GM18502 (cell line): Measurements from ENCODE around the gene SLC19A1.
"Not testable (repeated sequence)": the region's sequence is repeated elsewhere in the genome, so short reads cannot be mapped to it uniquely, and the experiment has no call there.

Source experiments
- ATAC-seq: cut with Tn5 transposase; IDR thresholded peaks from one replicate; pipeline ENCODE4 v1.9.1; 2021; ENCODE audit warnings: mild to moderate bottlenecking; ENCODE audit not compliant: unreplicated experiment, poor library complexity

Gene SLC19A1

DNA sequence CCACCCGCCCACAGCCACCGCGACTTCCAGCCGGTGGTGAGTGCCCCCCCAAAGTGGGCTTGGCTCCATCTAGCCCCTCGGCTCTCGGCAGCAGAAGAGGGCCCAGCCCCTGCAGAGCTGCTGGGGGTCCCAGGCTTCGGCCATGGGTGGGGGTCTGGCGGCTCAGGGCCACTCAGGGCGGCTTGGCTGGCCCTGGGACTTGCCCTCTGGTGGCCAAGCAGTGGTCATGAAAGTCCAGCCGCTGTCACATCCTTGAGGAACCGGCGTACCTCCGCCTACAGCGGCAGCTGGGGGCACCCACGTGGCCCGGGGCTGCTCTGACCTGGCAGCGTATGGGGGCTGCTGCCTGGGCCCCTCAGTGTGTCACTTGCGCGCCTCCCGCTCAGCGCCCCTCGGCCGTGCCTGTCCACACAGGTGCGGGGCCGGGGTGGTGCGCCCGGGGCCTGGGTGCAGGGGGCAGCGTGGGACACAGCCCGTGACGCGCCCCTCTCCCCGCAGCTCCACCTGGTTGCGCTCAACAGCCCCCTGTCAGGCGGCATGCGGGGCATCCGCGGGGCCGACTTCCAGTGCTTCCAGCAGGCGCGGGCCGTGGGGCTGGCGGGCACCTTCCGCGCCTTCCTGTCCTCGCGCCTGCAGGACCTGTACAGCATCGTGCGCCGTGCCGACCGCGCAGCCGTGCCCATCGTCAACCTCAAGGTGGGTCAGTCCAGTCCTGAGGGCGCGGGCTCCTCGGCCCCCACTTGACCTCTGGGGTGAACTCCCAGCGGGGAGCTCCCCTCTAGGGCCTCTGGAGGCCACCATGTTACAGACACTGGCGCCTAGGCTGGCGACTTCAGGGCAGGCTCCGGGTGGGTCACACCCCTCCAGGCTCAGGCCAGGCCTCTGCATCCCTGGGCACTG, 32.4 kb downstream of the SLC19A1 start:
- no peak for ATAC-seq

DNA sequence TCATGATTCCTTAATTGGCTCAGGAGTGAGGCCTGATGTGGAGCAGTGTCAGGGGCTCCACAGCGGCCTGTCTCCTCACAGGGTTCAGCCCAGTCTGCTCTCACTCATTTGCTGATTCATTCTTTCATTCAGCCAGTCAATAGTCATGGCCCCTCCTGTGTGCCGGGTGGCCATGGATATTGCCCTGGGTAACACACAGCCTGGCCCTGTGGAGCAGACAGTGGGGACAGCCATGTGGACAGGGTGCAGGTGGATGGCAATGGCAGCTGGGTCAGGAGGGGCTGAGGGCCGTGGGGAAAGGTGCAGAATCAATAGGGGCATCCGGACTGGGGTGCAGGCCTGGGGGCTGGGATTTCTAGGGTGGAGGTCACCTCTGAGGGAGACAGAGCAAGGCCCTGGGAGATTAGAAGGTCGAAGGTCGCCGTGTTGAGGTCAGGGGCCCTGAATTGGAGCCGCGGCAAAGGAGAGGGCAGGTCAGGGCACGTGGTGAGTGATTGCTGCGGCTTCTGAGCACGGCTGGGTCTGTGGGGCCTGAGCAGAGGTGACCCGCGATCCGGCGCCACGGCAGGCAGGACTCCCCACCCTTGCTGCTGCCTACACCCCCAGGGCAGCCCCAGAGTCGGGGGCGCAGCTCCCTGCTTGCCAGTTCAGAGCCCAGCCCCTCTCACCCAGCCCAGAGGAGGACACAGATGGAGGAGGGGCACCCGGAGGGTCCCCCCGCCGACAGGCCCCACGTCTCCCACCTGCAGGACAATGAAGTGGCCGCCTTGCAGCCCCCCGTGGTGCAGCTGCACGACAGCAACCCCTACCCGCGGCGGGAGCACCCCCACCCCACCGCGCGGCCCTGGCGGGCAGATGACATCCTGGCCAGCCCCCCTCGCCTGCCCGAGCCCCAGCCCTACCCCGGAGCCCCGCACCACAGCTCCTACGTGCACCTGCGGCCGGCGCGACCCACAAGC, 33.4 kb downstream of the SLC19A1 start:
- no peak for ATAC-seq

DNA sequence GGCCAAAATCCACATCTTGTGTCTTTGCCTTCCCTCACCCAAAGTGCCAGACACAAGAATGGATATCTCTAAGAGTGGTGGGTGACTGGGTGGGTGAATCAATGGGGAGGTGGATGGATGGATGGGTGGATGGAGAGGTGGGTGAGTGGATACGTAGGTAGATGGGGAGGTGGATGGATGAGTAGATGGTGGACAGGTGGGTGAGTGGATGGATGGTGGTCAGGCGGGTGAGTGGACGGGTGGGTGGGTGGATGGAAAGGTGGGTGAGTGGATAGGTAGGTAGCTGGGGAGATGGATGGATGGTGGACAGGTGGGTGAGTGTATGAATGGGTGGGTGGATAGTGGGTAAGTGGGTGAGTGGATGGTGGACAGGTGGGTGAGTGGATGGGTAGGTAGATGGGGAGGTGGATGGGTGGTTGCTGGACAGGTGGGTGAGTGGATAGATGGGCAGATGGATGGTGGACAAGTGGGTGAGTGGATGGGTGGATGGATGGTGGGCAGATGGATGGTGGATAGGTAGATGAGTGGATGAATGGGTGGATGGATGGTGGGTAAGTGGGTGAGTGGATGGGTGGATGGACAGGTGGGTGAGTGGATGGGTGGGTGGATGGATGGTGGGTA, 34.2 kb downstream of the SLC19A1 start:
- ATAC-seq: no peak

DNA sequence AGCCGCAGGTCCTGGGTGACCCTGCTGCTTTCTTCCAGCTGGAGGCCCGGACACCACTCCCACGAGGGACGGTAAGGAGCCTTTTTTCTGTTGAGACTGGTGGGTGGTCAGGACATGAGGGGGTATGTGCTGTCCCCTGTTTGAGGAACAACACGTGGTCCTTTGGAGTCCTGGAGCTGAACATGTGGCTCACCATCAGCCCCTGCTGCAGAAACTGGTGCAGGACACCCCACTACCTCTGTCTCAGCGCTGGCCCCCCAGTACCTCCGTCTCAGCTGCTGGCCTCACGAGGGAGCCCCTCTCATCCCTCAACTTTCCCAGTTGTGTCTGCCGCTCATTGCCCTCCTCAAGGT, 34.7 kb downstream of the SLC19A1 start:
- no peak for ATAC-seq

DNA sequence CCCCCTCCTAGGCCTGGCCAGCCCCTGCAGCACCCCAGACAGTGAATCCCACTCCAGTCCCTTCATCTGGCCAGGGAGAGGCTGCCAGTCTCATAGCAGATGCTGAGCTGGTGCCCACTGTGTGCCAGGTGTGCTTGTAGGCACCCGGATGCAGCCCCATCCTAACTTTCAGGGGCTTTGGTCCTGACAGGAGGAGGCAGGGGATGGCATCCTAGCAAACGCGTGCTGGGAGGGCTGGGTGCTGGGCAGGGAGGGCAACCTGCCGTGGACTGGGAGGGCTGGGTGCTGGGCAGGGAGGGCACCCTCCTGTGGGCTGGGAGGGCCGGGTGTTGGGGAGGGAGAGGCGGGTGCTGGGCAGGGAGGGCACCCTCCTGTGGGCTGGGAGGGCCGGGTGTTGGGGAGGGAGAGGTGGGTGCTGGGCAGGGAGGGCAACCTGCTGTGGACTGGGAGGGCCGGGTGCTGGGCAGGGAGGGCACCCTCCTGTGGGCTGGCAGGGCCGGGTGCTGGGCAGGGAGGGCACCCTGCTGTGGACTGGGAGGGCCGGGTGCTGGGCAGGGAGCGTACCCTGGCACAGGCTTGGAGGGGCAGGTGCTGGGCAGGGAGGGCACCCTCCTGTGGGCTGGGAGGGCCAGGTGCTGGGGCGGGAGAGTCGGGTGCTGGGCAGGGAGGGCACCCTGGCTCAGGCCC, 35.3 kb downstream of the SLC19A1 start:
- ATAC-seq: no peak

DNA sequence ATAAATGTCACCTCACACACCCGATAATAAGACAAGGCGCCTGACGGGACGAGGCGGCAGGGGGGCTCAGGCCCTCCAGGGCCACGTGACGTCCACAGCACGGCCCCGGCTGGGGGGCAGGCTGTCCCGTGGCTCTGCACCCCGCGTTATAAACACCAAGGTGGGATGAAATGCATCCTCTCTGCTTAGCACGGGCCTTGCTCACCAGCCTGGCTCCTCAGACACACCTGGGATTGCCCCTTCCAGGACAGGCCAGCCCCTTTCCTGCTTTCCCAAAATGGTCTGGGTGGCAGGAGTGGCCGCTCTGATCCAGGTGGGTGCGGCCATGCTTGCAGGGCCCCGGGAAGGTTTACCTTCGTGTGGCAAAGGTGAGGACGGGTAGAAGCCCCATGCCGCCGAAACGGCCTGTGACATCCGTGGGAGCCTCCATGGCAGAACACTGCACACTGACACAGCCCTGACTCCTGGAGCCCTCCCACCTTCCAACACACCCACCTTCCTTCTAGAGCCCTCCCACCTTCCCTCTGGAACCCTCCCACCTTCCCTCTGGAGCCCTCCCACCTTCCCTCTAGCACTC, 35.9 kb downstream of the SLC19A1 start:
- no peak for ATAC-seq

DNA sequence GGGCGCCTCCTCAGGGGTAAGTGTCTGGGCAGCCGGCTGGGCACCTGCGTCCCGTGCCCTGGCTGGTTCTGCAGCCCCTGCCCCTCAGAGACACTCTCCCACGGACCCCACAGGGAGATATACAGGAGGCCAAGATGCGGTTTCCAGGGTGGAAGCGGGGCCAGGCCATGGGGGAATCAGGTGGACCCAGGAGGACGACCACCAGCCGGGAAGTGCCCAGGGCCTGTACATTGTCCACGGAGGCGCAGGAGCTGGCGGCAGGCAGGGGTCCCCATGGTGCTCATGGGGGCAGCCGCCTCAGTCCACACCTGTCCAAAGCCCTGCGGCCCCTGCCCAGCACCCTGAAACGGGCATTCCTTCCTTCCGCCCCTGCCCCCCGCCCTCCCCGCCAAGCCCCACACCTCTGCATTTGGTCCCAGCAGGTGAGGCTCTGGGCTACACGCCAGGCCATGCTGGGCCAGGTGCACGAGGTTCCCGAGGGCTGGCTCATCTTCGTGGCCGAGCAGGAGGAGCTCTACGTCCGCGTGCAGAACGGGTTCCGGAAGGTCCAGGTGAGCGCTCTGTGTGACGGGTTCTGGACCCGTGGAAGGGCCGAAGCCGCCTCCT, 36.7 kb downstream of the SLC19A1 start:
- no peak for ATAC-seq

DNA sequence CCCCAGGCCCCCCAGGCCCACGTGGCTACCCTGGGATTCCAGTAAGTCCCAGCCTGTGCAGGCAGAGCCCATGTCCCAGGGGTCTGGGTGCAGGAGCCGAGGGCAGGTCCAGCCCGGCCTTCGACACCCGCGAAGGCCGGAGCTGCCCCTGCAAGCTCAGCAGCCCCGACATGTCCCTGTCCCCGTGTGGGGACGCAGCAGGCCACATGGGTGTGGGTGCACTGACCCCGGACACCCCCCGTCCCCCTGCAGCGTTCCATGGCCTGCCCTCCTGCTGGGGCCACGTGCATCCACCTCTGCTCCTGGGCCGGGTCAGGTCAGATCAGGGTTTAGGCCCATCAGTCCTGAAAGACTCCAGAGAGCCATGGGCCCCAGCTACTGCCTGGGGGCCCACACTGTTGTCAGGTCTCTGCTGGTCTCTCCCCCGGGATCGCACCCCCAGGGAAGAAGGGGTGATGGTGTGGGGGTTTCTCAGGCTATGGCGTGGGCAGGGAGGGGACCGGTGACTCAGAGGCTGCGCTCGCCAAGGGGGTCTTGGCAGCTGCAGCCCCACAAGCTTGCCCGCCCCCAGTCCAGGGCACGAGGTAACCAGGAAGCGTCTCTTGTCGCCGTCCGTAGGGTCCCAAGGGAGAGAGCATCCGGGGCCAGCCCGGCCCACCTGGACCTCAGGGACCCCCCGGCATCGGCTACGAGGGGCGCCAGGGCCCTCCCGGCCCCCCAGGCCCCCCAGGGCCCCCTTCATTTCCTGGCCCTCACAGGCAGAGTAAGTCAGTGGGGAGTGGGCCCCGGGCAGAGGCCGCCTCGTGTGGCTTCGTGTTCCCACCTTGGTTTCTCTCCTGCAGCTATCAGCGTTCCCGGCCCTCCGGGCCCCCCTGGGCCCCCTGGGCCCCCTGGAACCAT, 37.5 kb downstream of the SLC19A1 start:
- no peak for ATAC-seq

DNA sequence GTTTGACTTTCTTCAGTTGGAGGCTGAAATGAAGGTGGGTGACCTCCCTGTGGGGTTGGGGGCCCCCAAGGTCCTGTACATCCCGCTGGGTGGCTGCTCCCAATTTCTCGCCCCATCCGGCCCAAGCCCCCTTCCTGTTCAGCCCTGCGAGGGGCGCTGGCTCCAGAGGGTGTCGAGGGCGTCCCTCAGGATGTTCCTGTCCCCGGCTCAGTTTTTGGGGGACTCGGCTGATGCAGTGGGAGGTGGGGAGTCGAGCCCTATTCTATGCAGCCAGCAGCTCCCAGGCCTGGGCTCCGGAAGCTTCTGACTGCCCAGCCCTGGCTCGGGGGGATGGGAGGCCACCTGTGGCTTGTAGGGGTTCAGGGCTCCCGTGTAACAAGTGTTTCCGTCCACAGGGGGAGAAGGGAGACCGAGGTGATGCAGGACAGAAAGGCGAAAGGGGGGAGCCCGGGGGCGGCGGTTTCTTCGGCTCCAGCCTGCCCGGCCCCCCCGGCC, 38.2 kb downstream of the SLC19A1 start:
- ATAC-seq: no peak

DNA sequence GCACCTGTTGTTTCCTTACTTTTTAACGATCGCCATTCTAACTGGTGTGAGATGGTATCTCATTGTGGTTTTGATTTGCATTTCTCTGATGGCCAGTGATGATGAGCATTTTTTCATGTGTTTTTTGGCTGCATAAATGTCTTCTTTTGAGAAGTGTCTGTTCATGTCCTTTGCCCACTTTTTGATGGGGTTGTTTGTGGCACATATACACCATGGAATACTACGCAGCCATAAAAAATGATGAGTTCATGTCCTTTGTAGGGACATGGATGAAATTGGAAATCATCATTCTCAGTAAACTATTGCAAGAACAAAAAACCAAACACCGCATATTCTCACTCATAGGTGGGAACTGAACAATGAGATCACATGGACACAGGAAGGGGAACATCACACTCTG, 39.0 kb downstream of the SLC19A1 start:
- ATAC-seq: not testable (repeated sequence)

DNA sequence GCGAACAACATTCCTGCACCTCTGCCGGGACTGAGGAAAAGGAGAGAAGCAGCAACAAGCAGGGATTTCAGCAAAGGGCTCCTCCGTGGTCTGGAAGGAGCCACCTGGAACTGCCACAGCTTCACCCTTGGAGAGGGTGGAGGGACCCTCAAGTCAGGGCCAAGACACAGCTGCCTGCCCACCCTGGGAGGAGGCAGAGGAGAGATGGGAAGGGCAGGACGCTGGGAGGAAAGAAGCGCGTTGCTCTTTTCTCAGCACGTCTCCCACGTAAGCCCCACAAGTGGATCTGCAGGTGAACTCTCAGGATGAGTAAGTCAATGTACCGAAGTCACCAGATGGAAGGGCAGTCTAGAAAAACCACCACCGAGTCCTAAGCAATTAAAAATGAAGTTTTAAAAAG, 39.6 kb downstream of the SLC19A1 start:
- ATAC-seq: no peak

DNA sequence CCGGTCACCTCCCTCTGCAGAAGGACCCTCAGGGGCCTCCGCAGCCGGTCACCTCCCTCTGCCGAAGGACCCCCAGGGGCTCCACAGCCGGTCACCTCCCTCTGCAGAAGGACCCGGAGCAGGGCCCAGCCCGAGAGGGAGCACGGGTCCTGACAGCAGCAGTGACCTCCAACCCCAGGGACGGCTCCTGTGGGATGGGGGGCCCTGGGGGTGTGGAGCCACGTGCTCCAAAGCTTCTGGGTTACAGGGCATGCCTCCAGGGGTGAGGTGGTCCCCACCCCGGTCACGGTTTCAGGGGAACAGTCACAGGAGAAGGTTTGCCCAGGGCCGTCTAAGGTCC, 40.3 kb downstream of the SLC19A1 start:
- ATAC-seq: no peak

DNA sequence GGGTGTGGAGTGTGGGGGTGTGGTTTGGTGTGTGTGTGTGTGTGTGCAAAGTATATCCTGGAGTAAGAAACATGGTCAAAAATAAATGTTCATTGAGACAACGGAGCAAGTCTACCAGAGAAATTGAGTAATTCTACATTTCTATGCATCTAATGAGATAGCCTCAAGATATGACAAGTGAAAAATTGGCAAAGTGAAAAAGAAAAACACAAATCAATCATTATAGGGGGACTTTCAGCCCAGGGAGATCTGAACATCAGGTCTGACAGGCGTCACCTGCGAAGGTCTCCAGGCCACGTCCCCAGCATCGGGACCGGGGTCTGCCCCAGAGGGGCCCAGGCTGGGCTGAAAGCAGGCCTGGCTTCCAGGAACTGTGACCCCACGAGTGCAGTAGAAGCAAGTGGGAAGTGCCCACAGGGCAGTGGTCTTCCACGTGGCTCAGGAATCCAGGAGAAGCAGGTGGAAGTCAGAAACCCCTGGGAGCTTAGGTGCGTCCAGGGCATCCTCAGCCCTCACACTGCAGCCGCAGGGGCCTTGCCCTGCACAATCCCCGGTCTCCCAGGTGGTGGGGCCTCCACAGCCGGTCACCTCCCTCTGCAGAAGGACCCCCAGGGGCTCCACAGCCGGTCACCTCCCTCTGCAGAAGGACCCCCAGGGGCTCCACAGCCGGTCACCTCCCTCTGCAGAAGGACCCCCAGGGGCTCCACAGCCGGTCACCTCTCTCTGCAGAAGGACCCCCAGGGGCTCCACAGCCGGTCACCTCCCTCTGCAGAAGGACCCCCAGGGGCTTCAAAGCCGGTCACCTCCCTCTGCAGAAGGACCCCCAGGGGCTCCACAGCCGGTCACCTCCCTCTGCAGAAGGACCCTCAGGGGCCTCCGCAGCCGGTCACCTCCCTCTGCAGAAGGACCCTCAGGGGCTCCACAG, 40.9 kb downstream of the SLC19A1 start:
- not testable (repeated sequence) for ATAC-seq

DNA sequence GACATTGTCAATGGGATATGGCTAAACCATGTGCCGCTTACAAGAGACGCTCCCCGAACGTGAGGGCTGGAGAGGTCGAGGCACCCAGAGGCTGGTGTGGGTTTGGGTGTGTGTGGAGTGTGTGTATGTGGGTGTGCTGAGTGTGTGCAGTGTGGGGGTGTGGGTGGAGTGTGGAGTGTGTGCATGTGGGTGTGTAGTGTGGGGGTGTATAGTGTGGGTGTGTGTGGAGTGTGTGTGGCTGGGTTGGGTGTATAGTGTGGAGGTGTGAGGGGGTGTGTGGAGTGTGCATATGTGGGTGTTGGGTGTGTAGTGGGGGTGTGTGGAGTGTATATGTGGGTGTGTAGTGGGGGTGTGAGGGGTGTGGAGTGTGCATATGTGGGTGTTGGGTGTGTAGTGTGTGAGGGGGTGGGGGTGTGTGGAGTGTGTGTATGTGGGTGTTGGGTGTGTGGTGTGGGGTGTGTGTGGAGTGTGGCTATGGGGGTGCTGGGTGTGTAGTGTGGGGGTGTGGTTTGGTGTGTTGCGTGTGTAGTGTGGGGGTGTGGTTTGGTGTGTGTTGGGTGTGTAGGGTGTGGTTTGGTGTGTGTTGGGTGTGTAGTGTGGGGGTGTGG, 42.2 kb downstream of the SLC19A1 start:
- no peak for ATAC-seq

DNA sequence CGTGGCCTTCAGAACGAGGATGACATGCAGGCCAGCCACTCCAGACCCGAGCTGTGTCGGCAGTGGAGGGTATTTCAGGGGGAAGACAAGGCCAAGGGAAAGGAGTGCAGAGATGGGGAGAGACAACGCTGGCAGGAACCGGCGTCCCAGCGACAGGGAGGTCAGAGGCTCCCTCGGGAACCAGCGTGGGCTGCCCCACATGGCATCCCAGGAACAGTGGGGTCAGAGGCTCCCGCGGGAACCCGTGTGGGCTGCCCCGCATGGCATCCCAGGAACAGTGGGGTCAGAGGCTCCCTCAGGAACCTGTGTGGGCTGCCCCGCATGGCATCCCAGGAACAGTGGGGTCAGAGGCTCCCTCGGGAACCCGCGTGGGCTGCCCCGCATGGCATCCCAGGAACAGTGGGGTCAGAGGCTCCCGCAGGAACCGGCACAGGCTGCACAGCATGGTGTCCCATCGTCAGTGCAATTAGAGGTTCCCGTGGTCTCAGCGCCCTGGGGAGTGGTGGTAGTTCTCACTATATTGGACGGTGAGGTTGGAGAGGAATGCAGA, 43.0 kb downstream of the SLC19A1 start:
- no peak for ATAC-seq

DNA sequence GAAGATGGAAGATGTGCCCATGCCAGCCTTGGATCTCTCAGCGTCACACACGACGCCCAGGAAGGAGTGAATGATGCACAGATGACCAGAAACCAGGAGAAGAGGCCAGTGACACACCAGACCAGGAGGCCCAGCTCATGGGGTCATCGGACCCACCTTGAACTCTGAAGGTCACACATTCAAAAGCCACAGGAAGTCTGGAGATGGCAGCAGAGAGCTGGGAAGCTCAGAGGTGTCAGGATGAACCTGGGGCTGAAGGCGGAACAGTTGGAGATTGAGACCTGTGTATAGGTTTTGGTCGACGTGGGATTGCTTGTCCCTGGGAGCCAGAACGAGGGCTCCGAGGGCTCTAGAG, 43.6 kb downstream of the SLC19A1 start:
- no peak for ATAC-seq
